GM18873 (cell line): ENCODE measurements around the gene MPPED2.

Experiments used
- ATAC-seq: cut with Tn5 transposase; IDR thresholded peaks from one replicate; pipeline ENCODE4 v1.9.1; 2021; ENCODE audit warnings: mild to moderate bottlenecking, moderate library complexity, moderate number of reproducible peaks; ENCODE audit not compliant: unreplicated experiment, low FRiP score

The MPPED2 gene

GRCh38 chr11:30538251-30538650 lies 47.9 kb downstream of the MPPED2 start:
- no peak for ATAC-seq

DNA sequence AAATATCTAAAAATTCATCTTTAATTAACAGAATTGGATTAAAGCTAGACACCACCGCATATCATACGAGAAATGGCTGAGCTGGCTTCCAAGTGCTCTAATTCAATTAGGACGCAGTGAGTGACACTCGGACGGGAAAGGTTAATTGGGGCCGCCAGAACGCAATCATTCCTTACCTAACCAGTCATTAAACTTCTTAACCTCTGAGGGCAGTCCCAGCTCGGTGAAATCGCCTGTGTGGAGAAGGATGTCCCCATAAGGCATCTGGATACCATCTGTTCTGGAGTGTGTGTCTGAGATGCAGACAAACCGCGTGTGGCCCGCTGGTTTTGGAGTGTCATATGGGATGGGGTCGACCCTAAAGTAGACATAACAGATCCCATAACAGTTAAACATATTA lies 50.3 kb downstream of the MPPED2 start:
- no peak for ATAC-seq

DNA sequence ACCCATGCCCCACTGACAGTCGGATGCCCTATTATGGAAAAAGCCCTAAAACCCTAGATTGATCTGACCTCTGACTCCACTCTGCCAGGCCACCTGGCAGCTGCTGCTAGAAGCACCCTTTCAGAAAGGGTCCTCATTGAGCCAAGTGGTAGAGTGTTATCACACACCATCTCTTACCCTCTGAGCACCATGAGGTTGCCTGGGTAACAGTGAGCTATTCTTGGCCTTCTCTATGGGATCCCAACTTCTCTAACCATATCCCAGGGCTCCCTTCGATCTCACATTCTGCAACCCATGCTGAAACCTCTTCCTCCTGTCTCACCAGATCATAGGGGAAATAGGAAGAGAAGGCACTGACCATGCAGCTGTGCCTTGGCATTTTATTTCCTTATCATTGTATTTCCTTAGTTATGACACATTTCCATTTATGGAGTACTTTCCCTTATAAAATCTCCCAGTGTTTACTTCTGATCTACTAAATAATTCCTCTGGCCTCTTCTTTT lies 52.7 kb downstream of the MPPED2 start:
- ATAC-seq, result no peak

- no peak for ATAC-seq
These were observed 58.6 kb downstream of the MPPED2 start for GRCh38 chr11:30527566-30527965.

GRCh38 chr11:30526558-30526957 lies 59.6 kb downstream of the MPPED2 start:
- ATAC-seq, result no peak

DNA sequence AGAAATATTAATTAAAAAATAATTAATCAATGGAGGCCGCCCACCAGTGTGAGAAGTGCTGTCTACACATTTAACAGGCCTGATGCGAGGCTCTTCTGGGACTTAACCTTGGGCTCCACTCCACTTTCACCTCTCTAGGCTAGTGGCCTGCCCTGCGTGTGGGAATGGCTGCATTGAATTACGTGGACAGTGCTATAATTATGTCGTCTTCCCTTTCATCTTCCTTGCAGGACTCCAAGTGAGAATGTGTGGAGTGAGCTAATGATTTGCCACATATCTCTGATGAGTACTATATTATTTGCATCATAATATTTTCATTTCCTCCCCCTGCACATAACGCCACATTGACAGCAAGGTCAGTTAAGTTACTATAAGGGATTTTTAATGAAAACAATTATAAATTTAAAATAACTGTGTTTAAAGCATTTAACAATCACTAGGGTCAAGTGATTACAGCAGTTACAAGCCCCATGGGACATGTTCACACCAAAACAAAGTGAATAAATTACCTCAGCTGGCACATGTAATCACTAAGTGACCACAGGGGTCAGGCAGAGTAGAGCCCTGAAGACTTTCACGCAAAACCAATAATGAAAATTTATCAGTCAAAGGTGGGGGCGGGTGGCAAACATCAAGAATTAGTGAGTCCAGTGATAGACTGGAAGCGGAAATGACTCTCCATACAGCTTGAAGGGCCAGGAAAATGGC lies 63.5 kb downstream of the MPPED2 start:
- no peak for ATAC-seq

DNA sequence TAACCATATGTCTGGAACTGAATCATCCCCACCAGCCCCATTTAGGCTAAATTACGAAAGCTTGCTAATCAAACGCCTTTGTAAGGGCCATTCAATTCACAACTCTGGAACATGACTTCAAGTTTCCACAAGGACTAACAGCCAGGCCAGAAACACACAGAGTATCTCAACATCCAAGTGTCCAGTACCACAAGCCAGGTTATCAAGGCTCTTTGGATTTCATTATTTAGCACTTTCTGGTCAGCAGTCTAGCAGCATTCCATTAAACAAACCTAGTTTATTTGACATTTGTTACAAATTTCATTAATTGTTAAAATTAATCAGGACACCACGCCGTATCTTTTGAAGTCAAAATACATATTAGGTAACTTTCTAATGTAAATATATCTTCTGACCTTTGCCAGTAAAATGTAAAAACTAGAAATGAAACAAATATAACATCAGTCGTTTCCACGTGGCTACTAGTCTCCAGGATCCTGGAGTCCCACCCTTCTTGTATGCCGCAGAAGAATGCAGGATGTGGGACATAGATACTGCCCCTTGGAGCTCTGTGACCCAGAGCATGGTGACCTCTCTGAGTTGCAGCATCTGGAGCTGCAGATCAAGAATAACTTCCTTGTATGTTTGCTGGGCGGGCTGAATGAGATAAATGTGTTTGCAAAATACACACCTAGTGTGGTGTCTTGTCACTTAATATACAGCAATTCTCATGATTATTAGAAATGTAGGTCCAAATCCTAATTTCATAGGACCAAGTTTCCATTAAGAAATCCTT lies 64.7 kb downstream of the MPPED2 start:
- ATAC-seq, result no peak

GRCh38 chr11:30513087-30513486 lies 73.1 kb downstream of the MPPED2 start:
- no peak for ATAC-seq

DNA sequence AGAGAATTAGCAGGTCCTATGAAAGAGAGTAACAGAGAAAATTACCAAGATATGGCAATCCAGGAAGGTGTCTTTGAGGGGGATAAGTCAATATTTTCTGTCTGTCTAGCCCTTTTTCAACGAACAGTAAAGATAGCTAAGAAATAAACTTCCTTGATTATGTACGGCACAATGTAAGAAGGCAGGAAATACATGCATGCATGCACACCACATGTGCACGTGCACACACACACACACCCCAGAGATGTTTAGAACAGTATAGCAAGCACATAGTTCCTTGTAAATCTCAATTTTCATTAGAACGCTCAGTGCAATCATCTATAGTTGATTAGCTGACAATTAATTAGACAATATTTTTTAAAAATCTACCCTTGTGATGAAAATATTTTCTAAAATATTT lies 74.7 kb downstream of the MPPED2 start:
- no peak for ATAC-seq

DNA sequence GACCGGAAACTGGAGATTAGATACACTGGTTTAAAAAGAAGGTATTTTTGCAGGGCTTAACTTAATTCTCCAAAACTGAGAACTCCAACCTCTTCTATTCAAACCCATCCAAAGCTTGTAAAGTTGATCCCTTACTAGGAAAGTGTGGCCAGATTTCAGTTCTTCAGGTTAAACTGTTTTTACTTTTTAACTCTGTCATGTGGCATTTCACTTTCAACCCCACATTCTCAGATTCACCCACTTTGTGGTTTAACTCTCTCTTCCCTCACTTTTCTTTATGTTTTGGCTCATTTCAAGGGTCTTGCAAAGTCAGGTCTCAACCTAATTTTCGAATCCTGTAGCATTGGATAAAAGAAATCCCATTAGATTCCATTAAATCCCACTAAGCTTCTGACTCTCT lies 75.4 kb downstream of the MPPED2 start:
- no peak for ATAC-seq

- no peak for ATAC-seq
These were observed 76.8 kb downstream of the MPPED2 start for GRCh38 chr11:30509364-30509763.

GRCh38 chr11:30508594-30508993 lies 77.6 kb downstream of the MPPED2 start:
- no peak for ATAC-seq

GRCh38 chr11:30505603-30506002 lies 80.5 kb downstream of the MPPED2 start:
- no peak for ATAC-seq

DNA sequence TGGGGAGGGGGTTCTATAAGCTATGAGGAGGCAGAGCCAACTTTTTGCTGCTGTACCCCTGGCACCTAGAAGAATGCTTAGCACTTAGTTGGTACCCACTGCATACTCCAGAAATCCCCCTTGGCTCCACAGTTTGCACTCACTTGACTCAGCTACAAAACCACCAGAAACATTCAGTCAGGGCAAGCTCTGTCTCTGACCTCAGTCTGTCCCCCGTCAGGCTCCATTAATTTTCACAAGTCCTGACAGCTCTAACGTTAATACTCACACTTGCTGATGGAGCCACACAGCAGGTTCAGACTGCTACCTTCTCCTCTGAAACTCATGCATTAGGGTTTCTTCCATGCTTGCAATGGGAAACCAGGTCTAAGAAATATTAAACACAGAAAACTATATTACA lies 81.7 kb downstream of the MPPED2 start:
- ATAC-seq, result no peak

GRCh38 chr11:30503156-30503555 lies 83.0 kb downstream of the MPPED2 start:
- ATAC-seq, result no peak

DNA sequence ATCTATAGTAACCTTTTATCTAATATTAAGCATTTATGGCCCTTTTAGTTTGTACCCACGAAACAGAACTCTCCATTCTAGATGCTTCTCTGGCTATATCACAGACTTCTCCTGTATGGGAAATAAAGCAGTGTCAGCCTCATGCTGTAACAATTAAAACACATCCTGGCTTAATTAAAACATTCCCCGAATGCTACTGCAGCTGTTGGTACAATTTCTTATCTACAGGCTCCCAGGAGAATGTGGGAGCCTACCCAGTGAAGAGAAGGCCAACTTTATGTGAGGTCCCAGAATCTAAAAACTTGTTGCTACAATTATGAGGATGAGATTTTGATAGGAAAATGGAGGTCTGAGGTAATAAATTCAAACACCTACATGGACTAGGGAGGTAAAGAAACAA lies 83.8 kb downstream of the MPPED2 start:
- no peak for ATAC-seq

DNA sequence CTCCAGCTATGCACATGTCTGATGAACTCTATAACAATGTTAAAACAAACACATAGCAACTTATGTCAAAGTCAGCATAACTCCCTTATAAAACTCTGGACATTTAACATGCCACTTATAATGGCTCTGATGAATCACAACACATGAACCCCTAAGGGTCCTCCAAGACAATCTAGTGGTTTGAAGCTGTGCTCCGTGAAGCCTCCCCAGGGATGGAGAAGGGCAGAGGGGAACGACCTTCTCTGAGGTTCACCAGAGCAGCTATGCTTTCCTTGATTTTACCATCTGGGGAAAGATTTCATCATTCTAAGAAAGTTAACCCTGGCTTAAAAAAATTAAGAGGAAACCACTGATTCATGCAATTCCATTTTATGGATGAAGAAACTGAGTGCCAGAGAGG lies 84.4 kb downstream of the MPPED2 start:
- no peak for ATAC-seq

DNA sequence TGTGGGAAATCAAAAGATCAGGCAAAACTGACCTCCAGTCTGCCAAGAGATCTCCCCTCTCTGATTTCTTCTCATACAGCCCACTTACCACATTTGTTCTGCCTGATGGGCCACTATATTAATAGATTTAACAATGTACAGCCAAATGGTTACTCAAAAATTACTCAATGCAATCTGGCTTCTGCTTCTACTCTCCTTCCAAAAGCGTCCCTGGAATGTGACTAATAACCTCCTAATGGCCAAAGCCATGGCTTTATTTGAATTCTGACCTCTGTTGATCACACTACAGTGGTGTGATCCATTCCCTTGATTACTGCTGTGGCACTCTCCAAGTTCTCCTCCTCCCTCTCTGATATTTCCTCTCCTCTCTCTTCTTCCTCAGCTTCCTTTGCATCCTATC lies 86.2 kb downstream of the MPPED2 start:
- ATAC-seq, result no peak

GRCh38 chr11:30497600-30497999 lies 88.6 kb downstream of the MPPED2 start:
- ATAC-seq, result no peak

- ATAC-seq, result no peak
These were observed 89.2 kb downstream of the MPPED2 start for GRCh38 chr11:30496935-30497334.

DNA sequence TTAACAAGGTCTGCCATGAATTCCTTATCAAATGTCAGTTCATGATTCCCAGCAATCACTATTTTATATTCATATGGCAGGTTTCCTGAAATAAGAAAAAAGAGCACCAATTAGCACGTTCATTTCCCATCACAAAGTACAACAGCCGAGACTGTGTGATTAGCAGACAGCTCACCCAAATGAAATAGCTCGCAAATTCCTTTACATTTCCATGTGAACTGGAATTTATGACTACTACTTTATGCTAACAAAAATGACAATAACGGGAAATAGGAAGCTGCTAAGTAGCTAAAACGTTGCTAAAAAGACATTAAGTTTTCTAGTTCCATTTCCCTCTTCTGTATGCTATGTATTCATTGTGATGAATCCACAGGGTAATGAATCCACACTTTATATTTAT lies 90.7 kb downstream of the MPPED2 start:
- no peak for ATAC-seq

- no peak for ATAC-seq
These were observed 96.6 kb downstream of the MPPED2 start for GRCh38 chr11:30489511-30489910.
